GM21723 (cell line): Measurements from ENCODE around the gene MECP2.
"Not testable (repeated sequence)": the region's sequence is repeated elsewhere in the genome, so short reads cannot be mapped to it uniquely, and the experiment has no call there.

Experiments
- ATAC-seq: cut with Tn5 transposase; IDR thresholded peaks from one replicate; pipeline ENCODE4 v1.9.1; 2021; ENCODE audit warnings: mild to moderate bottlenecking, moderate library complexity; ENCODE audit not compliant: unreplicated experiment

Gene MECP2

GRCh38 chrX:154000051-154000450, 97.5 kb downstream of the MECP2 start:
- ATAC-seq = no peak

GRCh38 chrX:153999359-154000037, 98.0 kb downstream of the MECP2 start:
- no peak for ATAC-seq

DNA sequence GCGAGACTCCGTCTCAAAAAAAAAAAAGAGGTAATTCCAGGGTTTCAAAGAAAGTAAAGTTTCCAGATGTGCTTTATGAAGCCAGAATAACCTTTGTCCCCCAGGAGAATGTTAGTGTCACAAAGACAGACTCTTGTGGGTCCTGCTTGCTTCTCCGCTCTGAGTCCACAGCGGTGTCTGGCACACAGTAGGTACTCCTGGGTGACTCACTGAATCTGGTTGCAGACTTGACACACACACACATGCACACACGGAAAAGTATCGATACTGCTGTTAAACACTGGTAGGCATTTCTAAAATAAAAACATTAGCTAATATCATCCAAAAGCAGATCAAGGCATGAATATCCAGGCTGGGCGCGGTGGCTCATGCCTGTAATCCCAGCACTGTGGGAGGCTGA, 102.0 kb downstream of the MECP2 start:
- ATAC-seq = no peak

DNA sequence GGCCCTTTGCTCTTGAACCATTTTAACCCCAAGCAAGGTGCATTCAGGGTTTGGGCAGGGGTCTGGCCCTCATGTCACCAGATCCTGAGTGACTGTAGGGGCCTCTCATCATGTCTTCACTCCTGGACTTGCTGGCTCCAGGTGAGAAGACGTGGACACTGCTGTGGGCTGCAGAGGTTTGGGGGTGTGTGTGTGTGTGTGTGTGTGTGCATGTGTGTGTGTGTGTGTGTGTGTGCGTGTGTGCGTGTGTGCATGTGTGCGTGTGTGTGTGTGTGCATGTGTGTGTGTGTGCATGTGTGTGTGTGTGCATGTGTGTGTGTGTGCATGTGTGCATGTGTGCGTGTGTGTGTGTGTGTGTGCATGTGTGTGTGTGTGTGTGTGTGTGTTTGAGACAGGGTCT, 103.1 kb downstream of the MECP2 start:
- ATAC-seq = not testable (repeated sequence)

DNA sequence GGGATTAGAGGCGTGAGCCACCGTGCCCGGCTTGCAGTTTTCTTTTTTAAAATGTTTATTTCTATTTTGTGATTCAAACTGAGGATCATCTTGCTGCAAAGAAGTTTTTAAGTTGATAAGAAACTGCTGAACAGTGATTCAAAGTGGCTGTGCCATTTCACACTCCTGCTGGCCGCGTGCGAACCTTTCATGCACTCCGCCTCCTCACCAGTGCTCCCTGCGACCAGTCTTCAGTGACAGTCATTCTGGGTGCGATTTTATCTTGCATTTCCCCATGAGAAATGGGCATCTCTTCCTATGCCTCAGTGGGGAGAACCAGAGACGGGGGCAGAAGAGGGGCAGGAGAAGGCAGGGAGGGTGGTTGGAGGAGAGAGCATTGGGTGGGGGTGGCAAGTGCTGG, 103.5 kb downstream of the MECP2 start:
- no peak for ATAC-seq

DNA sequence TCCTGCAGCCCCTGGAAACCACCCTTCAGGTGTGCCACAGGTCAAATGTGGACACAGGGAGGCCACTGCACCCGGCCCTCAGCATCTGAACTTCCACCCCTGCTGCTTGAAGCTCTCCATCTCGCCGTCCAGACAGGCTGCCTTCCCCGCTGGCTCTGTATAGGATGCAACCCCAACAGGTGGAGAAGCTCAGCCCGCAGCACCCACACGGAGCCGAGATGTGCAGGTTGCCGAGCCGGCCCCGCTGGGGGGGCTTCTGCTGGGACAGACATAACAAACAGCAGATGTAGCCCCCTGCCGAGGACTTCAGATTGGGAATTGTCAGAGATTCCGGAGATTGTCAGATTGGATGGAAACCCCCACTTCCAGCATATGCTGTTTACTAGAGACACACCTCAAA, 104.4 kb downstream of the MECP2 start:
- ATAC-seq = no peak

GRCh38 chrX:153992180-153992579, 105.3 kb downstream of the MECP2 start:
- ATAC-seq = no peak

- ATAC-seq = no peak
Measured at GRCh38 chrX:153991013-153991580, 106.4 kb downstream of the MECP2 start.

GRCh38 chrX:153989973-153990655, 107.4 kb downstream of the MECP2 start:
- no peak for ATAC-seq

GRCh38 chrX:153988493-153988892, 109.0 kb downstream of the MECP2 start:
- ATAC-seq = no peak

GRCh38 chrX:153984351-153985178, 113.0 kb downstream of the MECP2 start:
- no peak for ATAC-seq

DNA sequence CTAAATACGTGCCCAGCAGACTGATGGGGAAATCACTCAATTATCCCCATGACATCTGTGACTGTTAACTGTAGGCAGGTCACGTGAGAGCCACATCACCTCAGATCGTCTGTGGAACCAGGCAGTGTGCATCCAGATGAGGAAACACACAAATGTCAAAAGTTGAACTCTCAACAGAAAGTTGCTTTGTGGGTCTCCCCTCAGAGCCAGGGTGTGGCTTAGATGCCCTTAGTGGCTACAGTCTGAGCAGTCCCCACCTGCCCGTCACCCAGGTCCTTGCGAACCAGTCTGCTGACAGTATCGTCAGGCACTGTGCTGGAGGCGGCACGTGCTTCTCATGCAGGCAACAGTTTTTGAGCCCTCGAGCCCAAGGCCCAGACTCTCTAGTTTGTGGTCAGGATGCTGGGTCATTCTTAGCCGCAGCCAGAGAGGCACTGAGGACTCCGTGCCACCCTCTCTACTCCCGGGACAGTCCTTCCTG, 114.2 kb downstream of the MECP2 start:
- no peak for ATAC-seq

DNA sequence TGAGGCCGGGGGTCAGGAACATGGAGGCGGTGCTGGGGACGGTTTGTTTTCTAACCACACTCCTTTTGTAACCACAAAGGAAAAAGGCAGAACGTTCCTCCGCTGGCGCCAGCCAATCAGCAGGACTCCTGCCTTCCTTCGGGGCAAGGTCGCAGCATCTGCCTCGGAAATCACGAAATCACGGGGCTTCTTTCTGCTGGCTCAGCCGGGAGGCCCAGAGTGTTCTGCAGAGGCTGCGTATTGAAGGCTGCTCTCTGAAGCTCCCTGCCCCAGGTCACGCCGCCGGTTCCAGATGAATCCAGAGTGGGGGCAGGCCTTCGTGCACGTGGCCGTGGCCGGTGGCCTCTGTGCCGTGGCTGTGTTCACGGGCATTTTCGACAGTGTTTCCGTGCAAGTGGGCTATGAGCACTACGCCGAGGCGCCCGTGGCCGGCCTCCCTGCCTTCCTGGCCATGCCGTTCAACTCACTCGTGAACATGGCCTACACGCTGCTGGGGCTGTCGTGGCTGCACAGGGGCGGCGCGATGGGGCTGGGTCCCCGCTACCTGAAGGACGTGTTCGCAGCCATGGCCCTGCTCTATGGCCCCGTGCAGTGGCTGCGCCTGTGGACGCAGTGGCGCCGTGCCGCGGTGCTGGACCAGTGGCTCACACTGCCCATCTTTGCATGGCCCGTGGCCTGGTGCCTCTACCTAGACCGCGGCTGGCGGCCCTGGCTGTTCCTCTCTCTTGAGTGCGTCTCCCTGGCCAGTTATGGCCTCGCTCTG, 115.6 kb downstream of the MECP2 start:
- no peak for ATAC-seq

DNA sequence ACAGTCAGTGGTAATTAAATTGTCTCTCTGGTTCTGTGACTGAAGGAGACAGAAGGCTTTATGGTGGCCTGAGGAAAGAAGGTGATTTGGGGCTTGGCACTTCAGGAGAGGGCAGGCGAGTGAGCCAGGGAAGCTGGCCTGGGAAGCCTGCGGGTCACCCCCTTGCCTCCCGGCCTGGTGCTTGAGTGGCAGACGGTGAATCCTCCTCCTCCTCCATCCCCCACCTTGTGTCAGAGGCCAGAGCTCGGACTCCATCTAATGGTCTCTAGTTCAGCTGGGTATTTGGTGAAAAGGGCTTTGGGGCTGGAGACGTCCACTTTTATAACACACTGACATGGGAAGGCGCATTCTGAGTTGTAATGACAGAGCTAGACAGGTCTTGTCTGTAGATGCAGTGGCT, 116.3 kb downstream of the MECP2 start:
- ATAC-seq = no peak

- ATAC-seq = peak; percentile 53
Measured at GRCh38 chrX:153980394-153980793, 117.1 kb downstream of the MECP2 start.

GRCh38 chrX:153974726-153975286, 122.7 kb downstream of the MECP2 start:
- no peak for ATAC-seq

DNA sequence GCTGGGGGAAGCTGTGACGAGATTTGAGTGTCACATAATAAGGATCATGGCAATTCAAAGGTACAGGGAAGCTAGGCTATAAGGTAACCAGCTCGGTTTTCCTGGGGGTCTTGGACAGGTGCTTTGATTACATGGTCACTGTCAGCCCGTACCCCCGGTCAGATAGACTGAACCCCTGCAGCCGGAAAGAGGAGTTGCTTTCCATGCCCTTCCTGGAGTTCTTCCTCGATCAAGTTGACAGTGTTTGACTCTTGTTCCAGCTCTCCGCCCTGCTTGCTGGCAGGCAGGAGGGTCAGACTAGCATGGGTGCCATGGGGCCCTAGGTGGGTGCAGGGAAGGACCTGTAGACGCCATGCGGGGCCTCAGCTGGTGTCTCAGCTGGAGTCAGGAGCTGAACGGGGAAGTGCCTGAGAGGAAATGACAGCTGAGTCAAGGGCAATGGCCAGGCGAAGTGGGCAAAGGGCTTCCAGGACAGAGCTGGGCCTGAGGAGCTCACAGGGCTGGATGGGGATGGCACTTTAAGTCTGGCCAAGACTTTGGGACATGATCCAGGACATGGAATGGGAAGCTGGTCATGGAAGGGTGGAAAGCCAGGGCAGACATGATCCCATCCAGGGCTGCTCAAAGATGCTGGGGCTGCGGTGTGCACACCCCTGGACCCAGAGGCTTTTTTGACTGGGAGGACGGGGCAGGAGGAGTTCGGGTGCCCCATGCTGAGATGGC, 123.4 kb downstream of the MECP2 start:
- ATAC-seq = no peak

GRCh38 chrX:153973127-153974002, 124.2 kb downstream of the MECP2 start:
- no peak for ATAC-seq
